ENCODE measurements around the gene LTBP2.

LTBP2 gene

GRCh38 chr14:74459976-74460375, 152.1 kb downstream of the LTBP2 start:
- Histone ChIP-seq H3K4me3 (ENCODE audit: low read length) (no peak overlapping the region), H3K9me2 (replicated peaks; ENCODE audit: control insufficient read depth, low read length) (no peaks in the 10 kb centered on the region), H3K79me2 (ENCODE audit: control insufficient read depth, low read length) (no peaks in the 10 kb centered on the region), H3F3A (ENCODE audit: control insufficient read depth, insufficient read depth) (no peaks in the 10 kb centered on the region), H3K27me3 (ENCODE audit: control insufficient read depth, low read length) (0 out of 2 replicates have a peak, but pooled peaks cover 3% of the 10 kb centered on the region), H3K36me3 (ENCODE audit: control insufficient read depth, low read length) (no peaks in the 10 kb centered on the region), H3K4me1 (ENCODE audit: control insufficient read depth, low read length) (no peaks in the 10 kb centered on the region), H3K27ac (ENCODE audit: low read depth, low read length) (no peak overlapping the region), H3K4me2 (ENCODE audit: low read length) (no peak overlapping the region), H3K9me3 (ENCODE audit: control insufficient read depth, insufficient read depth, low read length) (no peaks in the 10 kb centered on the region), H4K20me1 (ENCODE audit: control insufficient read depth, insufficient read depth, low read depth, low read length) (no peaks in the 10 kb centered on the region)
- TF ChIP-seq EZH2phosphoT487 (IDR thresholded peaks at IDR 0.05; ENCODE audit: borderline replicate concordance, low read length) (no peak), CTCF (IDR thresholded peaks at IDR 0.05; ENCODE audit: low read depth, low read length, poor library complexity, severe bottlenecking) (no peak)

- H3K36me3 ChIP-seq (ENCODE audit: control insufficient read depth, low read length) = no peaks in the 10 kb centered on the region
- no peaks in the 10 kb centered on the region for H3K9me3 ChIP-seq (ENCODE audit: control insufficient read depth, insufficient read depth, low read length)
- H3K9me2 ChIP-seq (replicated peaks; ENCODE audit: control insufficient read depth, low read length) = no peaks in the 10 kb centered on the region
- no peaks in the 10 kb centered on the region for H3K4me1 ChIP-seq (ENCODE audit: control insufficient read depth, low read length)
- TF ChIP-seq EZH2phosphoT487 (IDR thresholded peaks at IDR 0.05; ENCODE audit: borderline replicate concordance, low read length) (no peak), CTCF (IDR thresholded peaks at IDR 0.05; ENCODE audit: low read depth, low read length, poor library complexity, severe bottlenecking) (peak; percentile 74)
- H3F3A ChIP-seq (ENCODE audit: control insufficient read depth, insufficient read depth) = no peaks in the 10 kb centered on the region
- H4K20me1 ChIP-seq (ENCODE audit: control insufficient read depth, insufficient read depth, low read depth, low read length) = no peaks in the 10 kb centered on the region
- H3K27me3 ChIP-seq (ENCODE audit: control insufficient read depth, low read length) = peaks cover 7% of the 10 kb centered on the region; the same call in 1 of the 2 replicates
- H3K27ac ChIP-seq (ENCODE audit: low read depth, low read length) = no peak overlapping the region
- no peaks in the 10 kb centered on the region for H3K79me2 ChIP-seq (ENCODE audit: control insufficient read depth, low read length)
- H3K4me2 ChIP-seq (ENCODE audit: low read length) = no peak overlapping the region
- no peak overlapping the region for H3K4me3 ChIP-seq (ENCODE audit: low read length)
Measured at GRCh38 chr14:74459289-74459946, 152.6 kb downstream of the LTBP2 start.

GRCh38 chr14:74457565-74457895, 154.5 kb downstream of the LTBP2 start:
- no peaks in the 10 kb centered on the region for H3K79me2 ChIP-seq (ENCODE audit: control insufficient read depth, low read length)
- H3K9me2 ChIP-seq (replicated peaks; ENCODE audit: control insufficient read depth, low read length) = no peaks in the 10 kb centered on the region
- H3K27me3 ChIP-seq (ENCODE audit: control insufficient read depth, low read length) = peaks cover 7% of the 10 kb centered on the region; the same call in 1 of the 2 replicates
- H3K4me2 ChIP-seq (ENCODE audit: low read length) = no peak overlapping the region
- TF ChIP-seq EZH2phosphoT487 (IDR thresholded peaks at IDR 0.05; ENCODE audit: borderline replicate concordance, low read length) (no peak), CTCF (IDR thresholded peaks at IDR 0.05; ENCODE audit: low read depth, low read length, poor library complexity, severe bottlenecking) (no peak)
- H3F3A ChIP-seq (ENCODE audit: control insufficient read depth, insufficient read depth) = no peaks in the 10 kb centered on the region
- H3K4me3 ChIP-seq (ENCODE audit: low read length) = no peak overlapping the region
- no peak overlapping the region for H3K27ac ChIP-seq (ENCODE audit: low read depth, low read length)
- no peaks in the 10 kb centered on the region for H4K20me1 ChIP-seq (ENCODE audit: control insufficient read depth, insufficient read depth, low read depth, low read length)
- no peaks in the 10 kb centered on the region for H3K4me1 ChIP-seq (ENCODE audit: control insufficient read depth, low read length)
- no peaks in the 10 kb centered on the region for H3K9me3 ChIP-seq (ENCODE audit: control insufficient read depth, insufficient read depth, low read length)
- no peaks in the 10 kb centered on the region for H3K36me3 ChIP-seq (ENCODE audit: control insufficient read depth, low read length)

All from DOHH2 (cell line).